HG02759 (cell line): ENCODE data around the gene RUFY1.
A peak's percentile ranks its signal among the peaks of the same experiment; 100 is the strongest.
"Not testable (repeated sequence)": the region's sequence is repeated elsewhere in the genome, so short reads cannot be mapped to it uniquely, and the experiment has no call there.

Source experiments
- ATAC-seq: cut with Tn5 transposase; IDR thresholded peaks from one replicate; pipeline ENCODE4 v1.9.1; 2021; ENCODE audit warnings: mild to moderate bottlenecking, moderate library complexity; ENCODE audit not compliant: unreplicated experiment

RUFY1 gene

GRCh38 chr5:179534431-179534830 lies 15.9 kb upstream of the RUFY1 start:
- ATAC-seq: no peak

DNA sequence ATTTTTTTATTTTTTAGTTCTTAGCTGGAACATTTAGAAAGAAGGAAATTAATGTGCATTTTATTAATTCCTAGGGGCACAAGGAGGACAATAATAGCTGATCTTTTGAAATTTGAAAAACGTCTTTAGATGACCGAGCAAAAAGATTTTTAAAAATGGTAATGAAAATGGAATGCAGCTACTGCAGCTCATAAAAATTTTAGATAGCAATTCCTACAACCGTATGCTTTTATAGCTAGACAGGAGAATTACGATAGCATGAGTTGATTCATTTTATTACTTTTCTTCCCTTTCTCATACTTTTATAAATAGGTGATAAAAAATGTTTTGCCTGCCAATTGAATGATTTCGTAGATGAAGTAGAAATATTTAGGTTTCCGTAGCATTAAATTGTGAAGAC lies 13.7 kb upstream of the RUFY1 start:
- no peak for ATAC-seq

GRCh38 chr5:179542170-179542569 lies 8.2 kb upstream of the RUFY1 start:
- no peak for ATAC-seq

GRCh38 chr5:179543275-179543674 lies 7.1 kb upstream of the RUFY1 start:
- not testable (repeated sequence) for ATAC-seq

DNA sequence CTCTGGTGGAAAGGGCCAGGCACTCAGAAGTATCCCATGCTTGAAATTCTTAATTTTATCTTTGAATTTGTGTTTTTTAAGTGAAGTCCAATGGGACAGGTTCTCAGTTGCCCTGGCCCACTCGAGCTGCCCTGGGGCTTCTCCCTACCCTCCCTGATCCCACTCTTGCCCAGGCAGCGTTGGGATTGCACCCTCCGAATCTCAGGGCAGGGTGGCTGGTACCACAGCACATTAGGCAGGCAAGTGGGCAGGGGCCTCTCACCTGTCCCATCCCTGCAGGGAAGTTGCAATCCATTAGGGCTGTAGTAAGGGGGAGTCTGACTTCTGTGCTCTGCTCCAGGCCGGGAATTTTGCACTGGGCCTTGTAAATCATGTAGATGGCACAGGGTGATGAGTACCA lies 2.7 kb downstream of the RUFY1 start:
- no peak for ATAC-seq

- no peak for ATAC-seq
These were observed 3.5 kb downstream of the RUFY1 start for GRCh38 chr5:179553875-179554274.

DNA sequence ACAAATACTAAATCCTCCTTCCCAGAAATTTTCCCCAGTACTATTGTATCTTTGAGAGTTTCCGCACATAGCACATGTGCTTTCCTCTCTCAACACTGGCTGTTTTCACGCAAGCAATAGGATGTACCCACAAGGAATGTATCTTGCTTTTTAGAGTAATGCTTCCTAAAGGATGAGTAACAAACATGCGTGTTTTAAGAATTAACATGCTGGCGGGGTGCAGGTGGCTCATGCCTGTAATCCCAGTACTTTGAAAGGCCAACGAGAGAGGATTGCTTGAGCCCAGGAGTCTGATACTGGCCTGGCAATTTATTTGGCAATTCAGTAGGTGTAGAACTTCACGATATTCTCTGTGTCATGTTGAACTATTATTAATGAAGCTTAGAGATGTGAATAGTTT lies 4.6 kb downstream of the RUFY1 start:
- no peak for ATAC-seq

GRCh38 chr5:179558261-179558799 lies 8.0 kb downstream of the RUFY1 start:
- ATAC-seq: not testable (repeated sequence)

GRCh38 chr5:179558932-179559283 lies 8.6 kb downstream of the RUFY1 start:
- no peak for ATAC-seq

- peak; percentile 99 for ATAC-seq
These were observed 9.2 kb downstream of the RUFY1 start for GRCh38 chr5:179559284-179560252.

DNA sequence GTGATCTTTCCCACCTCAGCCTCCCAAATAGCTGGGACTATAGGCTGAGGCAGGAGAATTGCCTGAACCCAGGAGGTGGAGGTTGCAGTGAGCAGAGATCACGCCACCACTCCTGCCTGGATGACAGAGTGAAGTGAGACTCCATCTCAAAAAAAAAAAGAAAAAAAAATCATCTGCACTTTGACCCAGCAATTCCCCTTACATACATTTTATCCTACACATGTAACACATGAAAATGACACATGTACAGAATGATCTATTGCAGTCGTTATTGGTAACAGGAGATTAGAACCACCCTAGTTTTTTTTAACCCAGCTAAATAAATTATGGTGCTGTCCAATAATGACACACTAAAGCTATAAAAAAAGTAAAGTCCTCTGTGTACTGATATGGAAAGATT lies 14.2 kb downstream of the RUFY1 start:
- no peak for ATAC-seq

DNA sequence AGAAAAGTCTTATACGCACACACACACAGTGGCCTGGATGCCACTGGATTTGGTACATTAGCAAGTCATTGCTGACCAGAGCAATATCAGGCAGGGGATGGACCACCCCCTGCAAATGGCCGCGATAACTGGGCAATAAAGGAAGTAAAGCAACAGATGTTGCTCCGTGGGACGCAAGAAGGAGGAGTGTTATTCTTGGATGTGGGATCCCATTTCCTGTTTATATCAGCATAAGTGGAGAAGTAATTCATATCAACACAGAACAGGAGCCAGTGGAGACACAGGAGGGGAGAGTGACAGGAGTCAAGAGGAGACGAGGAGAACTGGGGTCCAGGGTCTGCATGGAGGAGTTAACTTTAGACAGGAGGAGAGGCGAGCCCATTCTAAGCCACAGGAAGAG lies 18.4 kb downstream of the RUFY1 start:
- ATAC-seq: no peak

GRCh38 chr5:179572386-179572785 lies 22.0 kb downstream of the RUFY1 start:
- no peak for ATAC-seq

GRCh38 chr5:179577286-179577960 lies 27.1 kb downstream of the RUFY1 start:
- no peak for ATAC-seq

GRCh38 chr5:179585941-179586401 lies 35.6 kb downstream of the RUFY1 start:
- ATAC-seq: no peak

DNA sequence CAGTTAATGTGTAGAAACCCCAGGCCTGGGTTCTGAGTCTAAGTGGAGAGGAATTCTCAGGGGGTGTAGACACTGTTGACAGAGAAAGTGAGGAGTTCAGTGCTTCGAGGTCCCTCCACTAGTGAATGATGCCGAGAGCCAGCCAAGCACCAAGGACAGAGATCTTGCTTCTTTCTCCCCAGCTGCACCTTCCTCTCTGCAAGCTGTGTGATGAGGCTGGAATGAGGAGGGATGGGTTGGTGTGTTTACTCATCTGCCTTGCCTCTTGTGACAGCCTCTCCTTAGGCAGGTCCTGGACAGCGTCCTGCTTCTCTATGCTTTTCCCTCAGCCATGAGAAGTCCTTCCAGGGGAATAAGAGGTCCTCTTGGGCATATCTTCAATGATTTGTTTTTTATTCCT lies 37.8 kb downstream of the RUFY1 start:
- ATAC-seq: no peak

- ATAC-seq: no peak
These were observed 45.6 kb downstream of the RUFY1 start for GRCh38 chr5:179595916-179596315.

DNA sequence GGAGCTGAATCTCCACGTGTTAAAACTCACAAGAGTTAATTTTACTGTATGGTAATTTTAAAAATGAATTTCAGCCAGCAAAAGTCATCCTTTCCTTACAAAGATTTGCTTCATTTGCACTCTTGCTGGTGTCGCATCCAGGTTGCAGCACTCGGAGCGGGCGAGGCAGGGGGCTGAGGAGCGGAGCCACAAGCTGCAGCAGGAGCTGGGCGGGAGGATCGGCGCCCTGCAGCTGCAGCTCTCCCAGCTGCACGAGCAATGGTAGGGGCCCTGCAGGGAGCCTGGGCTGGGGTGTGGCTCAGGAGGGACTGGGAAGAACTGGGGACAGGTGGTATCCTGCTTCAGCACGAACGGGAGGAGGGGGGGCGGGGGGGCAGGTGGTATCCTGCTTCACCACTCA lies 46.1 kb downstream of the RUFY1 start:
- no peak for ATAC-seq

DNA sequence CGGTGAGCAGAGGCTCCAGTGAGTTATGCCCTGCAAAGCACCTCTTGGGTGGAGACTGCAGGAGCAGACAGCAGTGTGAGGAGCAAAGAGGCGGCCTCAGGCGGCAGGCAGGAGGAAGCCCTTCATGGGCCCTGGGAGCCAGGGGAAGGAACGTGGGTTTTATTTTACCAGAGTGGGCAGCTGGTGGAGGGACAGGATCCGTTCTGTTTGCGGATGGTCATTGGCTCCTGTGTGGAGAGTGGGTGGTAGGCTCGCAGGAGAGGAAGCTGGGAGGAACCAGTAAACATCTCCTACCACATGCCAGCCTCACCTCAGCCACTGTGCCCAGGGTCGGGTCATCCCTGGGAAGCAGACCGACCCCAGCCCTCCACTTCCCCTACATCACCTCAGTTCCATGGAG lies 48.7 kb downstream of the RUFY1 start:
- no peak for ATAC-seq

DNA sequence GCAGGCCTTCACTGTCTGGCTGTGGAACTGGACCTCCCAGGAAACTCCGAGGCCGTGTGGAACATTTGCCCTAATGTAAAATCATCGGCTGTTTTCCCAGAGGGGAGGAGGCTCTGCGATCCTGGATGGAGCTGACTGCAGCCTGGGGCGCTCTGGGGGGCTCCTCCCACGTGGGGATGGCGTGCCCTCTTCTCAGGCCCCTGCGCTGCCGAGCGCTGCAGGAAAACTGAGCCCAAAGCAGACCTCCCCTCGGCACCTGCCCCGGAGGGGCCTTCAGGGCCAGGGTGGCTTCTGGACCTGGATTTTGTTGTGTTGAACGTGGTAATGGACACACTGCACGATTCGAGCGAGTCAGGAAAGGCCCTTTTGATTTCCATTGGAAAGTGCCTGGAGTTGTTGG lies 49.2 kb downstream of the RUFY1 start:
- no peak for ATAC-seq

DNA sequence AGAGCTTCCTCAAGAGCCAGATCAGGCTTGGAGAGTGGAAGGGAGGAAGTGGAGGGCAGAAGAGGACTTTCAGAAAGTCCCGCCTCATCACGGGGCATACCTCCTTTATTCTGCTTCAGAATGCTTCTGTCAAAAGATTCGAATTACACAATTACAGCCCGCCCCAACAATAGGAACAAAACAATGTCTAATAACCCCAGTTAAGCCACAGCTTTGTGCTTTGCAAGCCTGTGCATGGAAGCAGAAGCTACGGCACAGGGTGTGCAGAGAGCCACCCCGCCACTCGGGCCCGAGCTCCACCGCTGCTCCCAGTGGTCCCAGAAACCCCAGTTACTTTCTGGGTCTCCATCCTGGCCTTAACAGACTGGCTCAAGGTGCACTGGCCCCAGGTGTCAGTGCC lies 49.6 kb downstream of the RUFY1 start:
- ATAC-seq: no peak
